Epithelial cell of prostate (primary cell): Measurements from ENCODE around the gene BRSK2.

Source experiments
- DNase-seq: peaks from one replicate; pipeline ENCODE4 v3.0.0-alpha.2; 2011; ENCODE audit warnings: low read depth, low spot score
- H3K27ac ChIP-seq: fragments of 450-650 bp; 2 replicates; pipeline ENCODE4 v1.5.1; 2017; ENCODE audit warnings: mild to moderate bottlenecking

BRSK2 gene

DNA sequence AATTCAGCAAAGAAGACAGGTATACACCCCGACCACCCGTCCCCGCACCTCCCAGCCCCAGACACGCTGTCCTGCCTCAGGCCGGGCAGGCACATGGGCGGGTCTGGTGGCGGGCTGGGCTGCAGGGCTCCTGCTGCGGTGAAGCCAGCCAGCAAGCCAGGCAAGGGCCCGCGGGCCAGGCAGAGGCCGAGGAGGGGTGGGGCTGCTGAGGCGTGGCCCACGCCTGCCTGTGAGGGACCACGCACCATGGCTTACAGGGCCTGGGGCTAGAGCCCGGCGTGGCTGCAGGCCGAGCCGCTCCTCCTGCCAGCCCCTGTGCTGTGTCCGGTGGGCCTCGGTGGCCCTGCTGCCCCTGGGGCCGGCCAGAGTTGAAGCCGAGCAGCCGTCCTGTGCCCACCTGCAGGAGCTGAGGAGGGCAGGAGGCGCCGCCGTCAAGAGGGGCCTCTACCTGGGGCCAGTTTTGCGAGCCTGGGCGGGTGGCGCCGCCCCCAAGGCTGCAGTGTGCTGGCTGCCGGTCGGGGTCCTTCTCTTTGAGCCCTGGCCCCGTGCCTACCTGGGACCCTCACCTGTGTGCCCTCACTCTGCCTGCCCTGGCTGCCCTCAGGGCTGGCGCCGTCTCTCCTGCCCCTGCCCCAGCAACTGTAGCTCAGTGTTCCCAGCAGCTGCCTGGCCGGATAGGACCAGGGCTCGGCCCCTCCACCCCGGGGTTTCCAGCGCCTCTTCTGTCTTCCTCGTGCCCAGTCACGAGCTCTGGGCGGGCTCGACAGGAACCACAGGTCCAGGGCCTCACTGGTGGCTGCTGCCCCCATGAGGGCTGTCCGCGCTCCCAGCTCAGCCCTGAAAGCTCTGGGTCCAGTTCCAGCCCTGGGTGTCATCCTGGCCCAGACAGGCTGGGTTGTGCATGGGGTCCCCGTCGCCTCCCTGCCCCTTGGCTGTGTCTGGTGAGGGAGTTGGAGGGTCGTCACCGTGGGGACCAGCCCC lies 58.4 kb downstream of the BRSK2 start:
- DNase-seq = no peak
- no peak overlapping the region for H3K27ac ChIP-seq

DNA sequence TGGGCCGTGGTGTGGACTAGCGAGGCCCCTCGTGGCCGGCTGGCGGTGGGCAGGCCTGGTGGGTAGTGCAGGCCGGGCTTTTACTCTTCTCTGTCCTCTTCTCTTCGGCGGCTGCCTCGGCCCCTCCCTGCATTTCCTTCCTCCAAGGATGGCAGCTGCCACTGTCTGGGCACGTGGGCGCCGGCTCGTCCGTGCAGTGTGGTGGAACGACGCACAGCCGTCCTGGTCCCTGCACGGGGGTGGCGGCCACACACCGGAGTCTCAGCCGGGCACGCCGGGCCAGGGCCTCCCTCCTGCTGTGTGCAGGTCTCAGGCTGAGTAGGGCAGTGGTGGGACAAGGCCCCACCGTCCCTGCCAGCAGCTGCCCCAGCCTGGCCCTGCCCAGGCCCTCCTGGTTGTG lies 59.1 kb downstream of the BRSK2 start:
- no peak overlapping the region for H3K27ac ChIP-seq

DNA sequence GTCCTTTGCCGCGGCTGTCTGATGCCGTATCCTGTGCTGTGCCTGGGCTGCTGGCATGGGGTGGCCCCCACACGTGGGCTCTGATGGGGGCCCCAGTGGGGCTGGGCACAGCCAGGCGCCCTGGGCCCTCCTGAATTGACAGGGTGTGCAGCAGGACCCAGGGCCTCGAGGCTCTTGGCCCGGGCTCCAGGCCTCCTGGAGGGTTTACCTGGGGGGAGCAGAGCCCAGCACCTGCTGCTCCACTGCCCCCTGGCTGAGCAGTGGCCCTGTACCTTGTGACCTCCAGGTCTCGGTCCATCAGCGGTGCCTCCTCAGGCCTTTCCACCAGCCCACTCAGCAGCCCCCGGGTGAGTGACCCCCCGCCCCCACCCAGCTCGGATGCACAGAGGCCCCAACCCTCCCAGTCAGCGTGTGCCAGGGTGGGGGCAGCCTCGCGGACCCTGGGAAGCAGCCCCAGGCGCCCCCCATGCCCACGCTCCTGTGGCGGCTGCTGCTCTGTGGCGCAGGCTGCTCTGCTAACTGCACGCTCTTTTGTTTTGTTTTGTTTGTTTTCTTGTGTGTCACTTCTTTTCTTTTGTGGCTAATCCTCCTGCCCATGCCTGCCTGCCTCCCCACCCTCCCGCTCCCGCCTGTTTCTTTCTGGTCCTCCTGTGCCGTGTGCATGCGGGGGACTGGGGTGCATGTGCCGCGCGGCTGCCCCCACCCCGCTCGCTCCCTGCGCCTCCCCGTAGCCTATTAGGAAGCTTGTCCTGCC lies 59.9 kb downstream of the BRSK2 start:
- H3K27ac ChIP-seq = no peak overlapping the region
- DNase-seq = no peak

More for the DNA sequence above, 59.1 kb downstream of the BRSK2 start:
- no peak for DNase-seq

DNA sequence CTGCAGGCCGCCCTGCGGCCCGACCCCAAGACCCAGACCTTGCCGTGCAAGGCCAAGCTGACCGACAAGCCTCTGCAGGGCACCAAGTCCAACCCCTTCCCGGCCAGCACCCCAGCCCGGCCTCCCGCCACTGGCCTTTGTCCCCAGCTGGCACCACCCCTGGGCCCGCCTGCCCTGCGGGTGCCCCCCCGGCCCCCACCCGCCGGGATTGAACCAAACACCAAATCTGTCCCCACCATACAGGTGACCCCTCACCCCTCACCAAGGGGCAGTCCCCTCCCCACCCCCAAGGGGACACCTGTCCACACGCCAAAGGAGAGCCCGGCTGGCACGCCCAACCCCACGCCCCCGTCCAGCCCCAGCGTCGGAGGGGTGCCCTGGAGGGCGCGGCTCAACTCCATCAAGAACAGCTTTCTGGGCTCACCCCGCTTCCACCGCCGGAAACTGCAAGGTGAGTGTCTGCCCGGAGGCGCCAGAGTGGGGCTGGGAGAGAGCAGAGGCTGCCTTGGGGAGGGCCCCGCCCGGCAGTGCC lies 60.7 kb downstream of the BRSK2 start:
- no peak for DNase-seq
- no peak overlapping the region for H3K27ac ChIP-seq

DNA sequence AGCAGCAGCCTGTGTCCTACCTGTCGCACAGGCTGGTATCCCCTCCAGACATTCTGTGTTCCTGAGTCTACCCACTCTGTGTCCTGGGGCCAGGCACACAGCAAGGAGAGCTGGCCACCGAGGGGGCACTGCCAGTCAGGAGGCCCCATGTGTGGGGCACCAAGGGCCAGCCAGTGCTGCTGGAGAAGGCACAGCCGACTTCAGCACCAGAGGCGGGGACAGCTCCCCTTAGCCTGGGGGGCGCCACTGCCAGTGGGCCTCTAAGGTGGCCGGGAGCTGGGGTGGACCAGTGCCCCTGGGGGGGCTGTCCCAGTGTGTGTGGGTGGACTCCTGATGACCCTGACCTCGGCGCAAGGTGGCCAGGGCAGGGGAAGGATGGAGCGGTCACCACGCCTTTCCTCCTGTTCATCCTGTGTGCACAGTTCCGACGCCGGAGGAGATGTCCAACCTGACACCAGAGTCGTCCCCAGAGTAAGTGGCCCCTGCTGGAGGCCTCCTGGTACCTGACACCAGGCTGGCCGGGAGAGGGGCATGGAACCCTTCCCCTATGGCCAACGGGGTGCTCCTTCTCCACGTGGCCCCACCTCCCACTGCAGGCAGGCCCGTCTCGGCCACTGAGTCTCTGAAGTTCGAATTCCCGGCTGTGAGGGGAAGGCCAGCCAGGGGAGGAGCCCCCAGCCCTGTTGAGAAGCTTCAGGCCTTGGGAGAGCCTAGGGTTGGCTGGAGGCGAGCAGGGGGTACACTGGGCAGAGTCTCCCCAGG lies 61.4 kb downstream of the BRSK2 start:
- no peak for DNase-seq

DNA sequence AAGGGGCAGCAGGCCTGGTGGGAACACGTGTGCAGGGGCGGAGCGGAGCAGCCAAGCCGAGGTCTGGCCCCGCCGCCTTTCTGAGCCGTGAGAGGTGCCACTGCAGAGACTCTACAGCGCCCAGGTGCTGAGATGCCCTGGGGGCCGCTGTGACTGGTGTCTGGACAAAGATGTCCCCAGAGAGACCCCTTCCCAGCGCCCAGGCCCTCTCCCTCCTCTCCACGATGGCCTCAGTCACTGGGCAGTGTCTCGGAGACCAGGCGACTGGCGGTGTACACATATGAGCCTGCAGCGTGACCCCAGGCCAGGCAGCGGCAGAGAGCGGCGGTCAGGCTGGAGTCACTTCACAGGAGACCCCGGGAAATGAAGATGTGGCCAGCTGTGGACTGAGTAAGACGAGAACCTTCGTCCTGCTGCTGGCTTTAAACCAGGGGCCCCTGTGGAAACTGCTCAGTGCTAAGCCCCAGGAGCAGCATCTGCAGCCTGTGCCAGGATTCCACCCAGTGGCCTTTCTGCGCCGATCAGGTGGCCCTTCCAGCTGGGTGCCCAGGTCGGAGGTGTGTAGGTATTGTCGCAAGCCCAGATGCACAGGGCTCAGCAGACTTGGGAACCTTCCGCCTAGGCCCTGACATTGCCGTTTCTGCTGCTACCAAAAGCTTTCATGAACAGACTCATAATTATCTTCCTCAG lies 62.2 kb downstream of the BRSK2 start:
- no peak overlapping the region for H3K27ac ChIP-seq
- DNase-seq = no peak

More for the DNA sequence above, 61.4 kb downstream of the BRSK2 start:
- H3K27ac ChIP-seq = no peak overlapping the region

DNA sequence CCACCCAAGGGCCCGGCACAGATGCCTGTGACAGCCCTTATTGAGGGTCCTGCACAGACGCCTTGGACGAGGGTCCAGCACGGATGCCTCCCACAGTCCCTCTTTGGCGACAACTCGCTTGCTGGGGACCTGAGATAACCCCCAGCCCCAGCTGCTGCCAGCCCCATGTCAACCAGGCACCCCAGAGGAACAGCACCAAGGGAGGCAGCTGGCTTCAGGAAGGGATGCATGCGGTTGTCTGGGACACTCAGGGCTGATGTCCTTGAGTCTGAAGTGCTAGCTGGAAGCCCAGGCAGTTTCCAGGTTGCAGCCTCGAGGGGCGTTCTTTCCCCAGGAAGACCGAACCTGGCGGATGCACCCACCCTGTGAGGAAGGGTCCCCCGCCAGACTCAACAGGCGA lies 63.0 kb downstream of the BRSK2 start:
- DNase-seq = no peak
- H3K27ac ChIP-seq = no peak overlapping the region

DNA sequence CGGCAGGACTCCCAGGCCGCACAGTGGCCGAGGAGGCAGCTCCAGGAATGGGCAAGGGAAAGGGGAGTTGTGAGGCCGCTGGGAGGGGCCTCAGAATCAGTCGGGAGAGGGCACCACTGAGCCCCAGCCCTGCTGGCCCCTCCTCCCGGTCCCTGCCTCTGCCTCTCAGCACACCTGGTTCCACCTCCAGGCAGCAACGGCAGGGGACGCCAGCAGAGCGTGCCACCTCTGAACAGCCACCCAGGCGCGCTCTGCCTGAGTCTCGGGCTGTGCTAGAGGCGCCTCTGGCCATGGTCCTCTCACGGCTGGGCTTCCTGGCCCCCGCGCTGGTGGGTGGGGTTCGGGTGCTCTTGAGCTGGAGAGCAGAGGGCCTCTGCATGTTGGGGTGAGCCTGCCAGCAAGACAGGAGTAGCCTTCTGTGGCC lies 63.9 kb downstream of the BRSK2 start:
- DNase-seq = peak; percentile 5

DNA sequence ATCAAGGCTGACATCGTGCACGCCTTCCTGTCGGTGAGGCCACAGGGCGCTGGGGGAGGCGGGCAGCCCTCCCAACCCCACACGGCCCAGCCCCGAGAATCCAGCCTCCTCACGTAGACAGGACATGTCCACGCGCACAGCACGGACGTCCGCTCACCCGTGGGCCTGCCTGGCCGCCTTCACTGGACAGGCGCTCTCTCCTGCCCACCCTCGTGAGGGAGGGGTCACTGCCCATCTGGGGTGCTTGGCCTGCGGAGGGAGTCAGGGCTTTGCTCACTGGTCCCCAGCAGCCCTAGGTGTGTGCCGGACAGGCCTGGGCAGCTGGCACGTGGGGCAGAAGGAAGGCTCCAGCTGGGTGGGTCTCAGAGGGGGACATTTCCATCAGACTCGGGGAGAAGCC lies 64.8 kb downstream of the BRSK2 start:
- H3K27ac ChIP-seq = no peak overlapping the region

More for the DNA sequence above, 63.9 kb downstream of the BRSK2 start:
- H3K27ac ChIP-seq = no peak overlapping the region

DNA sequence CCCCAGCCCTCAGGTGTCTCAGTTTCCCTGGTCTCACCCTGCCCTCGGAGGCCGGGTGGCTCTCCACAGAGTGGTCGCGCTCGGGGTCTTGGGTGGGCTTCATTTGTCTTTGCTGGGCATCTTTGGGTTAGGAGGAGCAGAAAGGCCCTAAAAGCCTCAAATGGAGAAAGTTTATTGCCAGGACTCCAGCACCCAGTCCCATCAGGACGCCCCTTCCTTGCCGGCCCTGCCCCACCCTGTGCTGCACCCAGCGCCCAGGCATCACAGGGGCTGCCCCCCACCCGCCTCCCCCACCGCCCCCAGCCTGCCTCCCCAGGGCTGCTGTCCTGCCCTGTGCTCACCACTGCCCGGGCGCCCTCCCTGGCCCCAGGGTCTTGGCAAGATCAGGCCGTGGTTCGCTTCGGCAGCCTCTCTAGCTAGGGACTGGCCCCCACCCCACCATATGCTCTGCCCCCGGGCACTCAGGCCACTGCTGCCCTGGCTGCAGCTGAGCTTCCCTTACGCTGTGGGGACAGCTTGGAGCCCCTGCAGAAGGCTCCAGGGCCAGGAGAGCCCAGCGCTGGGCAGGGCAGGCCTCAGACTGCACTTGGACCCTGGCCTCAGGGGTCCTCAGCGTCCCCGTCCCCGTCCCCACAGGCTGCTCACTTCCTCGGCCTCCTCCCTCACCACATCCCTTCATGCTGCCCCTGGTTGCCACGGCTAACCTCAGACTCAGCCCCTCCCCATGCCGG lies 65.5 kb downstream of the BRSK2 start:
- no peak overlapping the region for H3K27ac ChIP-seq

More for the DNA sequence above, 64.8 kb downstream of the BRSK2 start:
- DNase-seq = no peak

DNA sequence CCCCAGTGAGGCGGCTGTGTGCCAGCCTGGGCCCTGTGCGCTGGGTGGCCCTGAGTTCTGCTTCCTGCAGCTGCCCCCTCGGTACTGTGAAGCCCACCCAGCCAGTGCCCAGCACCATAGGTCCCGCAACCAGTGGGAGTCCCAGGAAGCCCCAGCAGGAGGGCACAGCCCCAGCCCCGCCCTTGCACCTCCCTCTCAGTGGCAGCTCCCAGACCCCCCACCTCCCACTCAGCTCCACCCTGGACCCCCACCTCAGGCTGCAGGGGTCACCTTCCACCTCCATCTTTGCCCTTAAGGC lies 66.0 kb downstream of the BRSK2 start:
- DNase-seq = no peak

More for the DNA sequence above, 65.5 kb downstream of the BRSK2 start:
- no peak for DNase-seq

DNA sequence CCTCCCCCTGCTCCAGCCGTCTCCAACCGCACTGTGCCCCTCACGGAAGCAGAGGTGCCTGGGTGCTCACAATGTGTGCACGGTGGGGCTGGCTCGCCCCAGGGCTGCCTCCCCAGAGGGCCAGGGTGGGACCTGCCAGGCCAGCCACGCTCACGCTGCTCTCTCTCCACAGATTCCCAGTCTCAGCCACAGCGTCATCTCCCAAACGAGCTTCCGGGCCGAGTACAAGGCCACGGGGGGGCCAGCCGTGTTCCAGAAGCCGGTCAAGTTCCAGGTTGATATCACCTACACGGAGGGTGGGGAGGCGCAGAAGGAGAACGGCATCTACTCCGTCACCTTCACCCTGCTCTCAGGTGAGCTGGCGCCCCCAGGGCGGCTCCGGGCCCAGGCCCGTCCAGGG lies 66.4 kb downstream of the BRSK2 start:
- DNase-seq = no peak
- H3K27ac ChIP-seq = no peak overlapping the region

More for the DNA sequence above, 66.0 kb downstream of the BRSK2 start:
- no peak overlapping the region for H3K27ac ChIP-seq

DNA sequence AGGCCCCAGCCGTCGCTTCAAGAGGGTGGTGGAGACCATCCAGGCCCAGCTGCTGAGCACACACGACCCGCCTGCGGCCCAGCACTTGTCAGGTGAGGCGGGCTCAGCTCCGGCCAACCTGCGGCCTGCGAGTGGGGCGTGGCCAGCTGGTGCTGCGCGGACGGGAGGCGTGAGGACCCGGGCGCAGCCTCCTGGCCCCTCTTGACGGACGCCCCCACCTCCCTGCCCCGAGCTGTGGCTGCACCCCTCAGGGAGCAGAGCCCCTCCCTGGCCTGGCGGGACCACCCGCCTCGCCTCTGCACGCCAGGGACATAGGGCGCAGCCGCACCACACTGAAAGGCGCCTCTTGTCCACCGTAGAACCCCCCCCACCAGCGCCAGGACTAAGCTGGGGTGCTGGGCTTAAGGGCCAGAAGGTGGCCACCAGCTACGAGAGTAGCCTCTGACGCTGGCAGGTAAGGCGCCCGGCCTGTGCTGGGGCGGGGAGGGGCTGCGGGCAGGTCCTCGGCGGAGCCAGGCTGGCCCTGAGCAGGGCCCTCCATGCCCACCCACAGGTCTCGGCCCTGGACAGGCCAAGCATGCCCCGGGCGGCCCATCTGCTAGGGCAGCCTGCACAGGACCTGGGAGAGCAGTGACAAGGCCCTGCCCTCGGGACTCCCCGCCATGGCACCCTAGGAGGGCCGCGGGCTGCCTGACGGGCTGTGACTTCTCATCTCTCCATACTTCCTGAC lies 67.0 kb downstream of the BRSK2 start:
- no peak for DNase-seq
- no peak overlapping the region for H3K27ac ChIP-seq

DNA sequence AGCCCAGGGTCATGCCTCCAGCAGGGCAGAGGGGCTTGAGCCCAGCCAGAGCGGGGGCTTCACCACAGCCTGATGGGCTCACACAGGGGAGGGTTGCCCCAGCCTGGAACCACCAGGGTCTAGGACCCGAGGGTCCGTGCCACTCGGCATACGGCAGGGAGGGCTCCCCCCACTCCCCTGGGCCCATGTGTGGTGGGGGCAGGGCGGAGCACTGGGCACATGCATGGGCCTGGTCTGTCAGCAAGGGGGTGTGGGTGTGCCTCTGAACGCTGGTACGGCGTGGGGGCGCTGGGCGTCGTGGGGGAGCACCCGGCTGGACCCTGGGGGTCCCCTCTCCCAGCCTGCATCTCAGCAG lies 67.6 kb downstream of the BRSK2 start:
- no peak for DNase-seq
- H3K27ac ChIP-seq = no peak overlapping the region

DNA sequence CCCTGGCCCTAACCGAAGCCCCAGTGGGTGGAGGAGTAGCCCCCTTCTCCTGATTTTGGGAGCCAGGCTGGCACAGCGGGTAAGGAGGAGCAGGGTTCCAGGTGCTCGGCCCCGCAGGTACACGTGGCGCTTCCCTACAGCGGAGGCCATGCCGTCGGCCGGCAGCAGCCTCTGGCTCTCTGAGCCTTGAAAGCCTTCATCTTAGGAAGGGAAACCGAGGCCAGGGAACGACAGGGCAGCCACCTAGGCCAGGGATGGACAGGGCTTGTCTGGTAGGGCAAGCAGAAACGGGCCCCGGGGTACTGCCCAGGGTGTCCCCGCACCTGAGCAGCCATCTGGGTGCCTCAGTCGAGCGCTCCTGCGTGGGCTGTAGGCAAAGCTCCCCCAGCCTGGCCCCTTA lies 68.1 kb downstream of the BRSK2 start:
- no peak for DNase-seq
- H3K27ac ChIP-seq = no peak overlapping the region

DNA sequence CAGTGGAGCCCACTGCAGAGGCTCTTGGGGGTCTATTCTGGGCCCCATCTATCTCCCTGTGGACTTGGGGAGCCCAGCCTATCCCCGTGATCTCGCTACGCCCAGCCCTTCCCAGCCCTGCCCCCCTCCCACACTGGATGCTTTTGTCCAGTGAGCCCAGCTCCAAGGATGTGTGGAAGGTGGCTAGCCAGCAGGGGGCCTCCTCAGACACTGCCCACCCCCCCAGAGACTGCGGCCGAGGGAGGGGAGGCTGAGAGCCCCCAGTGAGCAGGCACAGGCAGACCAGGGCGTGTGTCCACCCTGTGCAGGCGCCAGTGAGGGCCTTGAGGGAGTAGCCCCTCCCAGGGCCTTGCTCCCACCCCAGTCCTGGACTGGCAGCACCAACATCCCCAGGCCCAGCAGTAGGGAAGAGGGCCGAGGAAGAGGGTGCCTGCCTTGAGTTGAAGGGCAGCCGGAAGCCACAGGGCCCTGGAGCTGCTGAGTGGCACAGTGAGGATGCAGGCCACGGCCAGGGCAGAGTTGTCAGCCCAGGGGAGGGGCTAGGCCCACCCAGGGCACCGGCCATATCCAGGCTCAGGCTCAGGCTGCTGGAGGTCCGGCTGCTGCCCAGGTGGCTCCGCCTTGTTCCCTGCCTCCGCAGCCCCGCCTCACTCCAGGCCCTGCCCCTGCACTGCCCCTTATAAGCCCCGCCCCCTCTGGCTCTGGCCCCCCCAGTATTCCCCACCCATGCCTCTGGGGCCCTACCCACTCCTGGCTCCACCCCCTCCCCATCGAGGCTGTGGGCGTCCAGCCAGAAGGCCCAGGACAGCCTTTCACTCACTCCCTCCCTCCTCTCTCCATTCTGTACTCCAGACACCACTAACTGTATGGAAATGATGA lies 68.8 kb downstream of the BRSK2 start:
- DNase-seq = no peak
- H3K27ac ChIP-seq = no peak overlapping the region

DNA sequence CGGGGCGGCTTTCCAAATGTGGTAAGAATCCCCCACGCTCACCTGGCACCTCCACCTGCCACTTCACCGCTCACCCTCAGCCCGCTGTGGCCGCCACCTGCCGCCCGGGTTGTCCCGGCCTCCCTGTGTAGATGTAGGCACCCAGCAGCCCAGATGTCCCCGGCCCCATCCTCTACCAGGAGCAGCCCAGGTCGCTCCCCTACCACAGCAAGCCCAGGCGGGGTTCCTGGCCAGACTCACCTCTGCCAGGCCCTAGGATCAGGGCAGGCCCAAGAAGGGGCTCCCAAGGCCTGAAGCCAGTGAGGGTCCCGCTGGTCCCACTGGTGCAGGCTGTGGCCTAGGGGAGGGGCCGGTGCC lies 69.5 kb downstream of the BRSK2 start:
- no peak overlapping the region for H3K27ac ChIP-seq
- DNase-seq = no peak
